CD4-positive, alpha-beta T cell (primary cell): Measurements from ENCODE around the gene MYO1E. TPM values are rescaled to one million over a fixed set of nuclear protein-coding genes. Genes with fewer than 3 reads are reported as not detected.

Experiments used
- ATAC-seq: fragments of 200-7000 bp; cut with Tn5 transposase; one replicate; pipeline ENCODE4 v1.10.0; 2022; ENCODE audit warnings: mild to moderate bottlenecking; ENCODE audit not compliant: poor library complexity
- CTCF ChIA-PET: fragments of 350-600 bp; sonication (Branson Sonifier 250); formaldehyde crosslinking; loops from one replicate; lab custom pipeline; 2021; ENCODE audit warnings: antibody characterized with exemption, inconsistent platforms; lab: Charles Lee
- POLR2A ChIA-PET: fragments of 350-600 bp; sonication (Branson Sonifier 250); formaldehyde crosslinking; loops from one replicate; lab custom pipeline; 2021; ENCODE audit warnings: antibody characterized with exemption, inconsistent platforms; lab: Charles Lee
- DNase-seq, 14 experiments: peaks; one replicate each; pipeline ENCODE4 v3.0.0-alpha.2; 2013 to 2020; ENCODE audit warnings: mixed read lengths in 2 of 14
- H3K27ac ChIP-seq, 2 donors: one replicate each; pipeline versions ENCODE4 v1.5.1 to v1.7.0; 2013; ENCODE audit warnings: low read length in 2 of 2, low read depth in 1 of 2, mild to moderate bottlenecking in 1 of 2
- H3K27me3 ChIP-seq, 2 experiments: 1 replicate in 1 of 2; 2 replicates in 1 of 2; pipeline versions ENCODE4 v1.6.1 to v1.7.0; 2013; ENCODE audit warnings: low read length in 2 of 2, control low read depth in 1 of 2, mild to moderate bottlenecking in 1 of 2, moderate library complexity in 1 of 2; ENCODE audit not compliant: insufficient read depth in 2 of 2, control insufficient read depth in 1 of 2
- H3K36me3 ChIP-seq: one replicate; pipeline ENCODE4 v1.6.1; 2013; ENCODE audit warnings: low read length, control low read depth; ENCODE audit not compliant: insufficient read depth
- H3K4me1 ChIP-seq: one replicate; pipeline ENCODE4 v1.6.1; 2013; ENCODE audit warnings: low read length, control low read depth; ENCODE audit not compliant: insufficient read depth
- H3K4me3 ChIP-seq: one replicate; pipeline ENCODE4 v1.5.1; 2013; ENCODE audit warnings: mild to moderate bottlenecking, low read length, moderate library complexity
- H3K9me3 ChIP-seq, 2 experiments: 1 replicate in 1 of 2; 2 replicates in 1 of 2; pipeline versions ENCODE4 v1.6.1 to v1.7.0; 2013; ENCODE audit warnings: low read length in 2 of 2, mild to moderate bottlenecking in 2 of 2, control low read depth in 1 of 2, moderate library complexity in 1 of 2; ENCODE audit not compliant: control insufficient read depth in 1 of 2, insufficient read depth in 1 of 2
- H3K27ac Mint-ChIP-seq: one replicate; pipeline ENCODE4 v1.8.0; 2020; ENCODE audit warnings: mixed read lengths
- H3K27me3 Mint-ChIP-seq: one replicate; pipeline ENCODE4 v1.8.0; 2021; ENCODE audit warnings: mixed read lengths
- H3K36me3 Mint-ChIP-seq: one replicate; pipeline ENCODE4 v1.8.0; 2021; ENCODE audit warnings: low read depth, mixed read lengths
- H3K4me1 Mint-ChIP-seq: one replicate; pipeline ENCODE4 v1.8.0; 2021; ENCODE audit warnings: low read depth, mixed read lengths
- H3K4me3 Mint-ChIP-seq: one replicate; pipeline ENCODE4 v1.8.0; 2020; ENCODE audit warnings: mild to moderate bottlenecking, mixed read lengths
- H3K9me3 Mint-ChIP-seq: one replicate; pipeline ENCODE4 v1.8.0; 2020; ENCODE audit warnings: mixed read lengths
- intact Hi-C, 2 experiments: fragments of 100-400 bp; cut with DNase I in 1 of 2; cut with micrococcal nuclease in 1 of 2; formaldehyde crosslinking; loops; one replicate each; pipeline versions ENCODE4 v1.15.1 to v1.9.0; 2023 to 2025; cut with DNase I, micrococcal nuclease
- total RNA-seq, 174 experiments: library from RNA in 2 of 174; stranded (reverse) in 2 of 174; gene quantifications; one replicate each; pipeline ENCODE4 v1.2.3 and lab custom pipeline; 2021 to 2026
- TF ChIP-seq, protein P1 (sequence below): fragments of 200-600 bp; IDR thresholded peaks from one replicate; pipeline ENCODE4 v1.8.0; 2022; ENCODE audit warnings: antibody characterized with exemption, mild to moderate bottlenecking

MYO1E gene
- total RNA-seq, 2 experiments from 2014 or later: 0.59 to 0.63 TPM

DNA sequence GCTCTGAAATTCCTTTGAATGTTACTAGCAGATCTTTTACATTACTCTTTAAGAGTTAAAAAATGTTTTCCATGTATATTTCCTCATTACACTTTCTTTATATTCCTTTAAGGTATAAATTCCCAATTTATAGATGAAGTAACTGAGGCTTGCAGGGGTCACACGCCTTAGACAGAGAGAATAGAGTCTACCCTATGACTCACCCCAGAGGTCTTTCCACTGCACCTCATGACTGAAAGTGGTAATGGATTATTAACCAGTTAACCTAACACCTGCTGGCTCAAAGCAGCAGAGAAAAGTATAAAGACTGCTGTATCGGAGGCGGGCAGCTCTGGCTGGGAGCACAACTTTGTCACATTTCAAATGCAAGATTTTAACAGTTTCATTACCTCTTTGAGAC, 128.3 kb downstream of the MYO1E start:
- no peaks in the 10 kb centered on the region for H3K36me3 Mint-ChIP-seq
- DNase-seq (no peak), ATAC-seq (no peak)
- no peak overlapping the region for H3K27ac ChIP-seq
- intact Hi-C loops: loop anchor here in 1 of 2 experiments (10.0 kb wide), 1 partner anchor 270 kb away; no protein-coding TSS in a partner anchor
- ChIA-PET POLR2A (no interaction called here), CTCF (no interaction called here)
- no peaks in the 10 kb centered on the region for H3K4me1 Mint-ChIP-seq
- H3K9me3 Mint-ChIP-seq: no peaks in the 10 kb centered on the region
- TF ChIP-seq, protein P1, sequence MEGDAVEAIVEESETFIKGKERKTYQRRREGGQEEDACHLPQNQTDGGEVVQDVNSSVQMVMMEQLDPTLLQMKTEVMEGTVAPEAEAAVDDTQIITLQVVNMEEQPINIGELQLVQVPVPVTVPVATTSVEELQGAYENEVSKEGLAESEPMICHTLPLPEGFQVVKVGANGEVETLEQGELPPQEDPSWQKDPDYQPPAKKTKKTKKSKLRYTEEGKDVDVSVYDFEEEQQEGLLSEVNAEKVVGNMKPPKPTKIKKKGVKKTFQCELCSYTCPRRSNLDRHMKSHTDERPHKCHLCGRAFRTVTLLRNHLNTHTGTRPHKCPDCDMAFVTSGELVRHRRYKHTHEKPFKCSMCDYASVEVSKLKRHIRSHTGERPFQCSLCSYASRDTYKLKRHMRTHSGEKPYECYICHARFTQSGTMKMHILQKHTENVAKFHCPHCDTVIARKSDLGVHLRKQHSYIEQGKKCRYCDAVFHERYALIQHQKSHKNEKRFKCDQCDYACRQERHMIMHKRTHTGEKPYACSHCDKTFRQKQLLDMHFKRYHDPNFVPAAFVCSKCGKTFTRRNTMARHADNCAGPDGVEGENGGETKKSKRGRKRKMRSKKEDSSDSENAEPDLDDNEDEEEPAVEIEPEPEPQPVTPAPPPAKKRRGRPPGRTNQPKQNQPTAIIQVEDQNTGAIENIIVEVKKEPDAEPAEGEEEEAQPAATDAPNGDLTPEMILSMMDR: no peak
- H3K27me3 Mint-ChIP-seq: no peaks in the 10 kb centered on the region
- no peak overlapping the region for H3K4me3 Mint-ChIP-seq
- H3K36me3 ChIP-seq: no peaks in the 10 kb centered on the region
- H3K27me3 ChIP-seq: no peaks in the 10 kb centered on the region
- peaks cover 2% of the 10 kb centered on the region for H3K4me1 ChIP-seq
- H3K27ac Mint-ChIP-seq: no peak overlapping the region
- no peak overlapping the region for H3K4me3 ChIP-seq
- no peaks in the 10 kb centered on the region for H3K9me3 ChIP-seq

DNA sequence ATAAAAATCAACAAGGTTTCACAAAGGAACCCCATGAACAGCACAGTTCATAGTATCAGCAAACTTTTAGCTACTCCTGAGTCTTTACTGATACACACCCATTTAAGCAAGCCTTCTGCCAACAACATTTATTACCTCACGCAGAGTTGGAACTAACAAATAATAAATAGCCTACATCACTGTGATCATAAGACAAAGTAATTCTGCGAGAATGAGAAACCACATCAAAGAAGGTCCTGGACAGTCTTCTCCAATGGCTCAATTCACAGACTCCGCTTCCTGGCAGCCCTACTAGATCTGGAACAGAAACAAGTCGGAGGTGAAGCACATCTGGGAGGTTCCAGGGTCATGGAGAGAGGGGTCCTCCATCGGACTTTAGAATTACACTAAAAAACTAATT, 129.0 kb downstream of the MYO1E start:
- Histone ChIP-seq H3K4me1 (peaks cover 2% of the 10 kb centered on the region), H3K27me3 (no peaks in the 10 kb centered on the region), H3K27ac (no peak overlapping the region), H3K9me3 (no peaks in the 10 kb centered on the region), H3K36me3 (no peaks in the 10 kb centered on the region), H3K4me3 (no peak overlapping the region)
- Mint-ChIP-seq H3K9me3 (no peaks in the 10 kb centered on the region), H3K27me3 (no peaks in the 10 kb centered on the region), H3K4me1 (no peaks in the 10 kb centered on the region), H3K4me3 (no peak overlapping the region), H3K36me3 (no peaks in the 10 kb centered on the region), H3K27ac (no peak overlapping the region)
- TF ChIP-seq, protein P1: no peak
- ATAC-seq (no peak), DNase-seq (no peak)
- ChIA-PET POLR2A (no interaction called here), CTCF (no interaction called here)
- intact Hi-C loops: loop anchor here in 1 of 2 experiments (10.0 kb wide), 1 partner anchor 269 kb away; no protein-coding TSS in a partner anchor

DNA sequence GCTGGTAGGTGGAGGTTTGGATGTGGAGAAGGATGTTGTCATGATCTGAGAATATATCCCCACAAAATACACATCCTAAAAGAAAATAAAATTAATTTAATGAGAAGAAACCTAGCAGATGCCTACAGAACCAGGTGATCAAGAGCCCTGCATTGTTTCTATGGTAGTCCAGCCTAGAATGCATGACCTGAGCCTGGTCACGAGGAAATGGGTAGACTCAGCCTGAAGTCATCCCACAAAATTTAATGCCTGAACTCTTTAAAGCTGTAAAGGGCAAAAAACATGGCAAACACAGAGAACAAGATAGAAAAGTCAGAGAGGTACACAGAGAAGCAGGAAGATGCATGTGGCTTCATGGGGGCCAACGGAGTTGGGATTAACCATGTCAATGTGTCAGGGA, 130.0 kb downstream of the MYO1E start:
- Histone ChIP-seq H3K9me3 (no peaks in the 10 kb centered on the region), H3K4me3 (no peak overlapping the region), H3K36me3 (no peaks in the 10 kb centered on the region), H3K27ac (no peak overlapping the region), H3K4me1 (peaks cover 2% of the 10 kb centered on the region), H3K27me3 (no peaks in the 10 kb centered on the region)
- no peak for ATAC-seq
- intact Hi-C loops: loop anchor here in 1 of 2 experiments (10.0 kb wide), 1 partner anchor 268 kb away; no protein-coding TSS in a partner anchor
- DNase-seq: no peak
- peaks cover 4% of the 10 kb centered on the region for H3K27me3 Mint-ChIP-seq
- no peak overlapping the region for H3K27ac Mint-ChIP-seq
- ChIA-PET POLR2A (no interaction called here), CTCF (no interaction called here)
- no peak overlapping the region for H3K4me3 Mint-ChIP-seq
- no peaks in the 10 kb centered on the region for H3K36me3 Mint-ChIP-seq
- TF ChIP-seq, protein P1: no peak
- H3K9me3 Mint-ChIP-seq: no peaks in the 10 kb centered on the region
- no peaks in the 10 kb centered on the region for H3K4me1 Mint-ChIP-seq
